Keratinocyte (primary cell): ENCODE data around the gene SERGEF. TPM values are rescaled to one million over a fixed set of nuclear protein-coding genes. Genes with fewer than 3 reads are reported as not detected.

Experiments
- DNase-seq: peaks from one replicate; pipeline ENCODE4 v3.0.0-alpha.2; 2011; ENCODE audit warnings: low read depth, missing footprints, low spot score
- FAIRE-seq: peaks from 2 replicates; lab custom pipeline; 2011; peaks lifted over from hg19 to GRCh38; lab: Jason Lieb, UNC
- H2AFZ ChIP-seq: 2 replicates; pipeline ENCODE4 v1.6.0; 2012; ENCODE audit warnings: low read length, control low read depth, inconsistent platforms; ENCODE audit not compliant: control insufficient read depth
- H3K27ac ChIP-seq: 2 replicates; pipeline ENCODE4 v1.5.1; 2011; ENCODE audit warnings: low read length; ENCODE audit not compliant: control insufficient read depth, insufficient read depth
- H3K27me3 ChIP-seq: 3 replicates; pipeline ENCODE4 v1.6.0; 2011; ENCODE audit warnings: low read length; ENCODE audit not compliant: control insufficient read depth, insufficient read depth; ENCODE audit errors: extremely low read depth
- H3K36me3 ChIP-seq, 2 experiments: 2 replicates in 1 of 2; 3 replicates in 1 of 2; pipeline ENCODE4 v1.5.1; 2011; ENCODE audit warnings: low read length in 2 of 2, mild to moderate bottlenecking in 1 of 2; ENCODE audit not compliant: control insufficient read depth in 2 of 2, insufficient read depth in 2 of 2; ENCODE audit errors: extremely low read depth in 1 of 2
- H3K4me1 ChIP-seq: 3 replicates; pipeline ENCODE4 v1.5.1; 2011; ENCODE audit warnings: low read length; ENCODE audit not compliant: control insufficient read depth, insufficient read depth; ENCODE audit errors: extremely low read depth
- H3K4me2 ChIP-seq: 3 replicates; pipeline ENCODE4 v1.6.0; 2011; ENCODE audit warnings: low read depth, low read length; ENCODE audit not compliant: control insufficient read depth, insufficient read depth; ENCODE audit errors: extremely low read depth
- H3K4me3 ChIP-seq, 3 experiments: fragments of 200-600 bp in 1 of 3; sonication (generic) in 1 of 3; 2 replicates in 2 of 3; 3 replicates in 1 of 3; pipeline ENCODE4 v1.5.1; 2011 to 2016; ENCODE audit warnings: low read length in 3 of 3, mild to moderate bottlenecking in 3 of 3, control low read depth in 2 of 3, inconsistent platforms in 1 of 3, low read depth in 1 of 3, mixed read lengths in 1 of 3, mixed run types in 1 of 3, moderate library complexity in 1 of 3; ENCODE audit not compliant: control insufficient read depth in 2 of 3, insufficient read depth in 2 of 3; ENCODE audit errors: extremely low read depth in 1 of 3
- H3K79me2 ChIP-seq: 2 replicates; pipeline ENCODE4 v1.6.0; 2012; ENCODE audit warnings: low read length; ENCODE audit not compliant: control insufficient read depth, insufficient read depth
- H3K9ac ChIP-seq: 3 replicates; pipeline ENCODE4 v1.6.0; 2011; ENCODE audit warnings: low read length; ENCODE audit not compliant: control insufficient read depth, insufficient read depth; ENCODE audit errors: extremely low read depth
- H3K9me1 ChIP-seq: 3 replicates; pipeline ENCODE4 v1.6.0; 2011; ENCODE audit warnings: low read length; ENCODE audit not compliant: control insufficient read depth, insufficient read depth; ENCODE audit errors: extremely low read depth
- H3K9me3 ChIP-seq: 2 replicates; pipeline ENCODE4 v1.5.1; 2012; ENCODE audit warnings: low read depth, low read length; ENCODE audit not compliant: control insufficient read depth
- H4K20me1 ChIP-seq: 3 replicates; pipeline ENCODE4 v1.6.0; 2011; ENCODE audit warnings: low read length; ENCODE audit not compliant: control insufficient read depth, insufficient read depth; ENCODE audit errors: extremely low read depth
- EZH2 ChIP-seq: IDR thresholded peaks from one replicate; pipeline ENCODE4 v1.6.1; 2012; ENCODE audit warnings: inconsistent platforms, mild to moderate bottlenecking, low read length, moderate library complexity
- dilution Hi-C: fragments of 300-500 bp; cut with MboI; formaldehyde crosslinking; loops from one replicate; pipeline ENCODE4 v1.7.0; 2020; ENCODE audit warnings: low sequenced_read_pairs; ENCODE audit not compliant: extremely low pct_ligation_motif_present
- polyA plus RNA-seq, 5 experiments: library from polyadenylated mRNA; depleted of rRNA in 3 of 5; stranded (reverse) in 3 of 5; stranded (forward) in 1 of 5; unstranded in 1 of 5; fragments of >200 nt; gene quantifications; 1 replicate in 1 of 5; 2 replicates in 3 of 5; 3 replicates in 1 of 5; pipeline versions ENCODE4 v1.2.1 to v1.2.3, GENCODE V29; 2011 to 2012; ENCODE audit warnings: missing spikeins in 2 of 5, low read depth in 1 of 5, low replicate concordance in 1 of 5
- TF ChIP-seq, protein P1 (sequence below), 3 experiments: IDR thresholded peaks in 1 of 3; conservative IDR thresholded peaks in 1 of 3; optimal IDR thresholded peaks in 1 of 3; 2 replicates in 2 of 3; 3 replicates in 1 of 3; pipeline versions ENCODE3 to v1.5.1; 2011; ENCODE audit warnings: low read length in 3 of 3, mild to moderate bottlenecking in 3 of 3, moderate library complexity in 2 of 3, control low read depth in 1 of 3, inconsistent platforms in 1 of 3; ENCODE audit not compliant: insufficient read depth in 2 of 3; ENCODE audit errors: extremely low read depth in 1 of 3

SERGEF gene
- polyA plus RNA-seq, 1 donor (not counting 4 experiments of a cell fraction or from before 2014, with no cell fraction given): 15.6 TPM

DNA sequence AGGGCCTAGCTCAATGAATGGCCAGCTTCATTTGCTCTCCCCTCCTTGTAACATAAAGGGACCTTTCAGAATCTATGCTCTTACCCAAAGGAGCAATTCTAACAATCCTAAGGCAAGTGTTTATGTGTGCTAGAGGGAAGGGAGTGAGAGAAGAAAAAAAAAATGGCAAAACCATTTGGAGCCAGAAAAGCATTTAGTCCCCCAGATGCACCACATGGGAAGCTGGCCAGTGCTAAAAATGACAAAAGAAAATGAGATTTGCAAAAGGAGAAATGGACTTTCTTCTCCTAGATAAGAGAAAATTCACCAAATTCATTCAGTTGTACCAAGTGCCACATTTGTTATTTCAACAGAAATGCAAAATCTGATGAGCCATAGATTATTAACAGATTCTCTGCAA is 52.8 kb downstream of the SERGEF start:
- Histone ChIP-seq H3K9me1 (no peaks in the 10 kb centered on the region), H3K9ac (no peak overlapping the region), H3K4me2 (no peak overlapping the region), H3K4me1 (no peaks in the 10 kb centered on the region), H4K20me1 (no peaks in the 10 kb centered on the region), H3K36me3 (peaks cover 0 to 1% of the 10 kb centered on the region in 2 experiments), H3K27ac (no peak overlapping the region), H2AFZ (no peak overlapping the region), H3K9me3 (no peaks in the 10 kb centered on the region), H3K79me2 (no peaks in the 10 kb centered on the region), H3K27me3 (no peaks in the 10 kb centered on the region), H3K4me3 (no peak overlapping the region)
- FAIRE-seq (no peak), DNase-seq (no peak)
- TF ChIP-seq, protein P1, sequence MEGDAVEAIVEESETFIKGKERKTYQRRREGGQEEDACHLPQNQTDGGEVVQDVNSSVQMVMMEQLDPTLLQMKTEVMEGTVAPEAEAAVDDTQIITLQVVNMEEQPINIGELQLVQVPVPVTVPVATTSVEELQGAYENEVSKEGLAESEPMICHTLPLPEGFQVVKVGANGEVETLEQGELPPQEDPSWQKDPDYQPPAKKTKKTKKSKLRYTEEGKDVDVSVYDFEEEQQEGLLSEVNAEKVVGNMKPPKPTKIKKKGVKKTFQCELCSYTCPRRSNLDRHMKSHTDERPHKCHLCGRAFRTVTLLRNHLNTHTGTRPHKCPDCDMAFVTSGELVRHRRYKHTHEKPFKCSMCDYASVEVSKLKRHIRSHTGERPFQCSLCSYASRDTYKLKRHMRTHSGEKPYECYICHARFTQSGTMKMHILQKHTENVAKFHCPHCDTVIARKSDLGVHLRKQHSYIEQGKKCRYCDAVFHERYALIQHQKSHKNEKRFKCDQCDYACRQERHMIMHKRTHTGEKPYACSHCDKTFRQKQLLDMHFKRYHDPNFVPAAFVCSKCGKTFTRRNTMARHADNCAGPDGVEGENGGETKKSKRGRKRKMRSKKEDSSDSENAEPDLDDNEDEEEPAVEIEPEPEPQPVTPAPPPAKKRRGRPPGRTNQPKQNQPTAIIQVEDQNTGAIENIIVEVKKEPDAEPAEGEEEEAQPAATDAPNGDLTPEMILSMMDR (optimal IDR thresholded peaks at IDR 0.05 in 1 of 3, IDR thresholded peaks at IDR 0.05 in 1 of 3, conservative IDR thresholded peaks at IDR 0.05 in 1 of 3; ENCODE audit: extremely low read depth in 1 of 3, insufficient read depth in 2 of 3, low read length in 3 of 3): no peak
- no peak for TF ChIP-seq EZH2
- dilution Hi-C loops: no loop called here

DNA sequence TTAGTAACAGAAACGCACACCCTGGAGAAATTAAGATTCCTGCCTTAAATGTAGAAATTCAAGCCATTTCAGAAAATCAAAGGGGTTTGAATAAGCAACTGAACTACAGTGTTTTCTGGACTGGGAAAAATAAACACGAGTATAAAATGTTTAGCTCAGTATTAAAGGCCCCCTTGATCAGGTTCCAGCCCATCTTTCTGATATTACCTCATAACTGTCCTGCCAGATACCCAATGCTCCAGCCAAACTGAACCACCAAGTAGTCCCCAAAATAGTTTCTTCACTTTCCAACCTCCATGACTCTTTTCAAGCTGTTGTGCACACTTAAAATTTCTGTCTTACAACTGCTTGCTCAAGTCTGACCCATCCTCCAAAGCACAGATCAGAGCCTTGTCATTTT is 54.4 kb downstream of the SERGEF start:
- TF ChIP-seq, protein P1 (optimal IDR thresholded peaks at IDR 0.05 in 1 of 3, IDR thresholded peaks at IDR 0.05 in 1 of 3, conservative IDR thresholded peaks at IDR 0.05 in 1 of 3; ENCODE audit: extremely low read depth in 1 of 3, insufficient read depth in 2 of 3, low read length in 3 of 3): no peak
- TF ChIP-seq EZH2: no peak
- DNase-seq (no peak), FAIRE-seq (no peak)
- dilution Hi-C loops: no loop called here
- no peak overlapping the region for H3K4me2 ChIP-seq
- no peaks in the 10 kb centered on the region for H4K20me1 ChIP-seq
- H3K27me3 ChIP-seq: no peaks in the 10 kb centered on the region
- H3K79me2 ChIP-seq: no peaks in the 10 kb centered on the region
- H2AFZ ChIP-seq: no peak overlapping the region
- H3K36me3 ChIP-seq: peaks cover 0 to 3% of the 10 kb centered on the region in 2 experiments
- no peaks in the 10 kb centered on the region for H3K9me1 ChIP-seq
- H3K4me3 ChIP-seq: no peak overlapping the region
- no peak overlapping the region for H3K27ac ChIP-seq
- H3K4me1 ChIP-seq: no peaks in the 10 kb centered on the region
- H3K9ac ChIP-seq: no peak overlapping the region
- no peaks in the 10 kb centered on the region for H3K9me3 ChIP-seq
